UCSD-AML1 (cell line): ENCODE results near the gene BMP2.

Experiments used
- DNase-seq: peaks from one replicate; lab custom pipeline; 2025; ENCODE audit not compliant: unreplicated experiment; lab: John Stamatoyannopoulos, UW

BMP2 gene

GRCh38 chr20:6828794-6829423, 61.4 kb downstream of the BMP2 start:
- peak; percentile 17 for DNase-seq

DNA sequence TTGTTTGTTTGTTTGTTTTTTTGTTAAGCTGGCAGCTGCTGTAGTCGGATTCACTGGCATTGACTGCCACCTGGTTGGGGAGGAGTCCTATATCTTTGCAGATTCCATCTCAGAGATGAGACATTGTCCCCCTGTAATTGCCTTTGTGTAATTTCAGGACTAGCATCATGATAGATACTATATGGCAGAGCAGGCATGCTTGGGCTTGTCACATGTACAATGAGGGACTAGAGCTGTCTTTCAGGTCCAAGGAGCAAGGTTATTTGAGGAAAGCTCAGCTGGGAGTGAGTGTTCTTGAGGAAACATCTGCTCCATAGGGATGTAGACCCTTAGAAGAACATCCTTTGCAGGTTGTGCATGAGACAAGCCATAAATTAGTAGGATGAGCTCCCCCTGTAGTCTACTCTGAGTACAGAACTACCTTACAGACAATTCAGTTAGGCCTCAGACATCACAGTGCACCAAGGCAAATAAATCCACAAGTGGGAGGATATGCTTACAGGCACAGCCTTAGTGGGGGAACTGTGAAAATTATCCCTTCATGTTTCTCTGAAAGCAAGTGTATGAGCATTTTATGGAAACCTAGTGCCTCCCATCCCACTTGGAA, 62.1 kb downstream of the BMP2 start:
- DNase-seq, result no peak
